GM21786 (cell line): ENCODE results near the gene ATP13A1.
"Not testable (repeated sequence)": the region's sequence is repeated elsewhere in the genome, so short reads cannot be mapped to it uniquely, and the experiment has no call there.

Source experiments
- ATAC-seq: cut with Tn5 transposase; IDR thresholded peaks from one replicate; pipeline ENCODE4 v1.9.1; 2021; ENCODE audit not compliant: unreplicated experiment

The ATP13A1 gene

GRCh38 chr19:19624032-19624570, 39.4 kb downstream of the ATP13A1 start:
- no peak for ATAC-seq

DNA sequence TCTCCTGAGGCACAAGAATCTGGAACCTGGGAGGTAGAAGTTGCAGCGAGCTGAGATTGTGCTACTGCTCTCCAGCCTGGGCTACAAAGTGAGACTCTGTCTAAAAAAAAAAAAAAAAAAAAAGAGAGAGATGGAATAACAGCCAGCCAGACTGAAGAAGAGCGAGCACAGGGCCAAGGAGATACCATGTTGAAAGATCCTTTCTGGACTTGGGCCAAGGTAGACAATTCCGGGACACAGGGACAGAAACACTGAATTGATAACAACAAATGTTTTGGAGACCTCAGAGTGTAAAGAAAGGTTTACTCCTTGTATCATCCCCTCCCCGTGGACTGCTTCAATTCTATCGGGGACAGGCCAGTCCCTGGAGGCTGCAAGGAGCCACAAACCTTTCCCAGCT, 40.1 kb downstream of the ATP13A1 start:
- no peak for ATAC-seq

DNA sequence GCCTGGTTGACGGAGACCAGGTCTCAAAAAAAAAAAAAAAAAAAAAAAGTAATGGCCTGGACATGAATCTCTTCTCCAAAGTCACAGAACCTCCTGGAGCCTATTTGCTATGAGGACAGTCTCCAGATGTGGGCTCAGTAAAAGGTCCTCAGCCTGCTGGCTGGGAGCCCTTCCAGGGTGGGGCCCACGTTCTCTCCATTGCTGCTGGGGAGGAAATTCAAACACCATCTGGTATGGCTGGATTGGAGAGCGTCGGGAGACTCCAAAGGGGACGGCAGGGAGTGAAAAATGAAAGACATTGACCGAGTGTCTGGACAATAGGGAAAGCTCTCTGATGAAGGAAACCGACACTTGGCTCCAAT, 43.6 kb downstream of the ATP13A1 start:
- no peak for ATAC-seq

GRCh38 chr19:19619181-19619848, 44.2 kb downstream of the ATP13A1 start:
- no peak for ATAC-seq

DNA sequence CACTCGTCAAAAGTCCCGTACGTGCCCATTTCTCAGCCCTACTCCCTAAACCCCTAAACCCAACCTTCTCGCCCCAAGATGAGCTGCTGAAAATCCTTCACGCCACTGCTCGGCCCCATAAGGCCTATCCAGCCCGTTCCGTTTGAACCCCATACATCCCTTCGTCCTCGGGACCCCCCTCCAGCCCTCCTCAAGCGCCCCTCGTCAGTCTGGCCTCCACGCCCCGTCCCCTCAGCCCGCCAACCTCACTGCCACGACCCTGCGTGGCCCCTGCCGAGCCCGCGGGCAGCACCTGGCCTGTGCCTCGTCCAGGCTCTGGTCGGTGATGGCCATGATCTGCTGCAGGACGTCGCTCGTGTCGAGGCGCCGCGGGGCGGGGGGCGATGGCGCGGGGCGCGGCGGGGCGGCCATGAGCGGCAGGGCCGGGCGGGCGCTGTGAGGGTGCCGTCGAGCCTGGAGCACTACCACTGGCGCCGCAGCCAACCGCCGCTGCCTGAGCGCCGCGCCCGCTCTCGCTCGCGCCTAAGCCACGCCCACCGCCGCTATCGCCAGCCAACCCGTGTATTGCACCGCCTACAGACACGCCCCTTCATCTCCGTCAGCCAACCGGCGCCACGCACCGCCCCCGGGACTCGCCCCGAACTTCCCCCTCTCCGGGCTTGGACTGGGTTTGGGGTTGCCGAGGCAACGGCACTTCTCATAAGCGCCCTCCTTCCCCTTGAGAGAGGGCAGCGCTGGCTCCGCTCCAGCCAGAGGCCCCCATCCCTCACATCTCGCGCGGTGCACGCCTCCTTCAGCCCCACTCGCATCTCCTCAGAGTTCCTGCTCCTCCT, 45.0 kb downstream of the ATP13A1 start, which contains the start of gene PBX4:
Gene PBX4 (minus strand): TSS at position 469 of the 833 bp plus-strand sequence. CDS start 58 bp downstream, at position 411.
- ATAC-seq: peak; percentile 88

DNA sequence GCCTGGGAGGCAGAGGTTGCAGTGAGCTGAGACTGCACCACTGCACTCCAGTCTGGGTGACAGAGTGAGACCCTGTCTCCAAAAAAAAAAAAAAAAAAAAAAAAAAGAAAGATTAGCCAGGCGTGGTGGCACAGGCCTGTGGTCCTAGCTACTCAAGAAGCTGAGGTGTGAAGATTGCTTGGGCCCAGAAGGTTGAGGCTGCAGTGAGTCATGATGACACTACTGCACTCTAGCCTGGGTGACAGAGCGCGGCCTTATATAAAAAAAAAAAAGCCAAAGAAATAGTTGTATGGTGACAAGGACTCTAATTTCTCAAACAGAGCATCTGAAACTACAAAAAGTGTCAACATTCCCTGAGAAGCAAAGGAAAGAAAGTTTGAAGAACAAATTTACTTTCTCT, 48.4 kb downstream of the ATP13A1 start:
- no peak for ATAC-seq

GRCh38 chr19:19613506-19613905, 50.0 kb downstream of the ATP13A1 start:
- ATAC-seq: no peak

DNA sequence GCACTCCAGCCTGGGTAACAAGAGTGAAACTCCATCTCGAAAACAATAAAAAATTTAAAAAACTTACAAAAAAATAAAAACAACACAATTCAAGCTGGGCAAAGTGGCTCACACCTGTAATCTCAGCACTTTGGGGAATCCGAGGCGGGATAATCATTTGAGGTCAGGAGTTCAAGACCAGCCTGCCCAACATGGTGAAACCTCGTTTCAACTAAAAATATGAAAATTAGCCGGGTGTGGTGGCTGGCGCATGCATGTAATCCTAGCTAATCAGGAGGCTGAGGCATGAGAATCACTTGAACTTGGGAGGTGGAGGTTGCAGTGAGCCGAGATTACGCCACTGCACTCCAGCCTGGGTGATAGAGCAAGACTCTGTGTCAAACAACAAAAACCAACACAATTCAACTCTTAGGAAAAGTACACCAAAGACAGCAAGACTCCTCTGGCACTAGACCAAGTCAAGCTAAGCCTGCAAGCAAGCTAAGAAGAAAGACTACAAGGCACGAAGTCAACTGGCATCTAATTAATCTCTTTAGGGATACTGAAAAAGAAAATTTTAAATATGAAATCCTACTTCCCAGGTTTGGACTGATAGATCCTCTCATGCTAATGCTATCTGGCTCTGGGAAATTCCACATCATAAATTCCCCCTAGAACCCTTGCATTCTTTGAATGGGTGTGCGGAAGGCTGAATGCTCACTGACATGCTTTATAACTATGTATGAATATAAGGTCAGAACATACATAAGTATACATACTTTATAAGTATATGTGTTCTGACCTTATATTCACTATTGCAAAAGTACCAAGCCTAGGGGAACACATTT, 52.9 kb downstream of the ATP13A1 start:
- ATAC-seq: no peak

GRCh38 chr19:19606686-19607085, 56.8 kb downstream of the ATP13A1 start:
- ATAC-seq: not testable (repeated sequence)

- peak; percentile 42 for ATAC-seq
These were observed 57.5 kb downstream of the ATP13A1 start for GRCh38 chr19:19606021-19606420.

GRCh38 chr19:19602713-19603324, 60.7 kb downstream of the ATP13A1 start:
- ATAC-seq: no peak

DNA sequence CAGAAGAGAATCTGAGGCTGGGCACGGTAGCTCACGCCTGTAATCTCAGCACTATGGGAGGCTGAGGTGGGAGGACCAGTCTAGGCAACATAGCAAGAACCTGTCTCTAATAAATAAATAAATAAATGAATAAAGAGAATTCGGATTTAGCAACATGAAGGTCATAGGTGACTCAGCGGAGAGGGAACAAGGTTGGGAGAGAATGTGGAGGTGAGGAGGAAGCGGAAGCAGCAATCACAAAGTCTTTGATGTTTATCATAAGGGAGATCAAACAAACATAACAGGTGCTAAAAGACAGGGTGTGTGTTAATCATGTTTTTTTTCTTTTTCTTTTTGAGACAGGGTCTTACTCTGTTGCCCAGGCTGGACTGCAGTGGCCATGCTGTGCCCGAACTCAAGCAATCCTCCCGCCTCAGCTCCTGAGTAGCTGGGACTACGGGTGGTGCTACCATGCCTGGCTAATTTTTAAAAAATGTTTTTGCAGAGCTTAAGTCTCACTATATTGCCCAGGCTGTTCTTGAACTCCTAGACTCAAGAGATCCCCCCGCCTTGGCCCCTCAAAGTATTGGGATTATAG, 61.3 kb downstream of the ATP13A1 start:
- ATAC-seq: no peak

- ATAC-seq: no peak
These were observed 62.6 kb downstream of the ATP13A1 start for GRCh38 chr19:19600793-19601330.

DNA sequence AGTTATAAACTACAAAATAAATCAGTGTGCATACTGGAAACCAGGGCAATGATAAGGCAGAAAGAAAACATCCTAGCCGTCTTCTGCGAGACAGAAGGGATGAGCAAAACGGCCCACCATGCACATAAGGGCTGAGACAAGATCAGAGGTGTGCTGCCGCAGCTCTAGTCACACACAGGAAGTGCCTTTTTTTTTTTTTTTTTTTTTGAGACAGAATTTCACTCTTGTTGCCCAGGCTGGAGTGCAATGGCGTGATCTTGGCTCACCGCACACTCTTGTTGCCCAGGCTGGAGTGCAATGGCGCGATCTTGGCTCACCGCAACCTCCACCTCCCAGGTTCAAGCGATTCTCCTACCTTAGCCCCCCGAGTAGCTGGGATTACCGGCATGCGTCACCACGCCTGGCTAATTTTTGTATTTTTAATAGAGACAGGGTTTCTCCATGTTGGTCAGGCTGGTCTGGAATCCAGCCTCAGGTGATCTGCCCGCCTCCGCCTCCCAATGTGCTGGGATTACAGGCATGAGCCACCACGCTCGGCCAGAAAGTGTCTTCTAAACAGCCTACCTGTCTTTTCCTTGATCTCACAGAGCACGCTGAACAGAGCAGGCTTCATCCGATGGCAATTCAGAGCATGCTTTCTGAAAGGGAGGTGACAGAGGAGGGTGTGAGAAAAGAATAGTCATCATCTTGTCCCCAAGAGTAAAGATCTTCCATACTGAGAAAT, 64.6 kb downstream of the ATP13A1 start:
- not testable (repeated sequence) for ATAC-seq

DNA sequence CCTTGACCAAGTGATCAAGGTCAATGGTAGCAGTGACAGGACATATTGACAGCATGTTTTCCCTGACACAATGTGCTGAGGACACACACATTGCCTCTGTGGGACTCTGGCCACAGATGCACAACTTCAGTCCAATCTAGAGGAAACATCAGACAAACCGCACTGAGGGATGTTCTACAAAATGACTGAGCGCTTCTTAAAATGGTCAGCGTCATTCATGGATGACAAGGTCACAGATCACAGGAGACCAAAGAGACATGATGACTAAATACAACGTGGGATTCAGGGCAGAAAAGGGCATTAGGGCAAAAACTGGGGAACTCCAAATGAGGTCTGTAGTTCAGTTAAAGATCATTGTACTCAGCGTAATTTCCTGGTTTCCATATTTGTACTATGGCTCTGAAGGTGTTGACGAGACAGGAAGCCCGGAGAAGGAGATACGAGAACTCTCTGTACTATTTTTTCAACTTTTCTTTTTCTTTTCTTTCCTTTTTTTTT, 65.6 kb downstream of the ATP13A1 start:
- peak; percentile 67 for ATAC-seq
